Keratinocyte (primary cell): ENCODE data around the gene SSH2.

Source experiments
- CTCF ChIP-seq, 3 experiments: IDR thresholded peaks in 1 of 3; conservative IDR thresholded peaks in 1 of 3; optimal IDR thresholded peaks in 1 of 3; 2 replicates in 2 of 3; 3 replicates in 1 of 3; pipeline versions ENCODE3 to v1.5.1; 2011; ENCODE audit warnings: low read length in 3 of 3, mild to moderate bottlenecking in 3 of 3, moderate library complexity in 2 of 3, control low read depth in 1 of 3, inconsistent platforms in 1 of 3; ENCODE audit not compliant: insufficient read depth in 2 of 3; ENCODE audit errors: extremely low read depth in 1 of 3
- EZH2 ChIP-seq: IDR thresholded peaks from one replicate; pipeline ENCODE4 v1.6.1; 2012; ENCODE audit warnings: inconsistent platforms, mild to moderate bottlenecking, low read length, moderate library complexity

GRCh38 chr17:29603109-29603674 is 326.8 kb downstream of the SSH2 start:
- TF ChIP-seq CTCF (optimal IDR thresholded peaks at IDR 0.05 in 1 of 3, IDR thresholded peaks at IDR 0.05 in 1 of 3, conservative IDR thresholded peaks at IDR 0.05 in 1 of 3; ENCODE audit: extremely low read depth in 1 of 3, insufficient read depth in 2 of 3, low read length in 3 of 3) (no peak), EZH2 (no peak)
